SU-DHL-6 (cell line): ENCODE data around the gene TRIP13.
"Not testable (repeated sequence)": the region's sequence is repeated elsewhere in the genome, so short reads cannot be mapped to it uniquely, and the experiment has no call there.

ENCODE experiments used
- EZH2phosphoT487 ChIP-seq: fragments of 200-600 bp; sonication (generic), shearing (Covaris generic); conservative IDR thresholded peaks from 2 replicates; pipeline ENCODE4 v1.6.1; 2018; ENCODE audit warnings: mild to moderate bottlenecking, antibody characterized with exemption, low read length, moderate library complexity, mixed read lengths
- TF ChIP-seq, protein P1 (sequence below): fragments of 200-600 bp; sonication (generic); IDR thresholded peaks from one replicate; pipeline ENCODE4 v1.5.1; 2017; ENCODE audit warnings: antibody characterized with exemption, mild to moderate bottlenecking, low read length, moderate library complexity; ENCODE audit not compliant: insufficient read depth, poor library complexity, severe bottlenecking

GRCh38 chr5:847736-848135 is 44.9 kb upstream of the TRIP13 start:
- not testable (repeated sequence) for TF ChIP-seq EZH2phosphoT487
- TF ChIP-seq, protein P1, sequence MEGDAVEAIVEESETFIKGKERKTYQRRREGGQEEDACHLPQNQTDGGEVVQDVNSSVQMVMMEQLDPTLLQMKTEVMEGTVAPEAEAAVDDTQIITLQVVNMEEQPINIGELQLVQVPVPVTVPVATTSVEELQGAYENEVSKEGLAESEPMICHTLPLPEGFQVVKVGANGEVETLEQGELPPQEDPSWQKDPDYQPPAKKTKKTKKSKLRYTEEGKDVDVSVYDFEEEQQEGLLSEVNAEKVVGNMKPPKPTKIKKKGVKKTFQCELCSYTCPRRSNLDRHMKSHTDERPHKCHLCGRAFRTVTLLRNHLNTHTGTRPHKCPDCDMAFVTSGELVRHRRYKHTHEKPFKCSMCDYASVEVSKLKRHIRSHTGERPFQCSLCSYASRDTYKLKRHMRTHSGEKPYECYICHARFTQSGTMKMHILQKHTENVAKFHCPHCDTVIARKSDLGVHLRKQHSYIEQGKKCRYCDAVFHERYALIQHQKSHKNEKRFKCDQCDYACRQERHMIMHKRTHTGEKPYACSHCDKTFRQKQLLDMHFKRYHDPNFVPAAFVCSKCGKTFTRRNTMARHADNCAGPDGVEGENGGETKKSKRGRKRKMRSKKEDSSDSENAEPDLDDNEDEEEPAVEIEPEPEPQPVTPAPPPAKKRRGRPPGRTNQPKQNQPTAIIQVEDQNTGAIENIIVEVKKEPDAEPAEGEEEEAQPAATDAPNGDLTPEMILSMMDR: not testable (repeated sequence)
